Thyroid gland (tissue), 4 donors: ENCODE data around the gene CCDC158.

ENCODE experiments used
- CTCF ChIP-seq, 6 experiments: fragments of 200-600 bp in 3 of 6; fragments of 450-650 bp in 3 of 6; sonication (generic) in 3 of 6; IDR thresholded peaks; one replicate each; pipeline ENCODE4 v1.5.1; 2016 to 2019; ENCODE audit warnings: antibody characterized with exemption in 6 of 6, mild to moderate bottlenecking in 2 of 6, inconsistent platforms in 1 of 6, moderate library complexity in 1 of 6
- POLR2A ChIP-seq, 2 donors: fragments of 450-650 bp; IDR thresholded peaks; one replicate each; pipeline ENCODE4 v1.6.1; 2017; ENCODE audit warnings: antibody characterized with exemption in 2 of 2, mild to moderate bottlenecking in 2 of 2, moderate library complexity in 1 of 2

GRCh38 chr4:76296286-76296820 lies 124.6 kb downstream of the CCDC158 start:
- TF ChIP-seq POLR2A (IDR thresholded peaks at IDR 0.05) (no peak), CTCF (IDR thresholded peaks at IDR 0.05) (no peak)
